GM18858 (cell line): ENCODE data around the gene ARHGEF7.
"Not testable (repeated sequence)": the region's sequence is repeated elsewhere in the genome, so short reads cannot be mapped to it uniquely, and the experiment has no call there.

Experiments
- ATAC-seq: cut with Tn5 transposase; IDR thresholded peaks from one replicate; pipeline ENCODE4 v1.9.1; 2021; ENCODE audit not compliant: unreplicated experiment

Gene ARHGEF7

GRCh38 chr13:111248822-111249221 is 133.7 kb downstream of the ARHGEF7 start:
- no peak for ATAC-seq

GRCh38 chr13:111249637-111250360 is 134.7 kb downstream of the ARHGEF7 start:
- ATAC-seq = no peak

GRCh38 chr13:111251646-111252445 is 136.7 kb downstream of the ARHGEF7 start:
- ATAC-seq = no peak

- ATAC-seq = no peak
Measured at GRCh38 chr13:111252446-111253364, 137.6 kb downstream of the ARHGEF7 start.

GRCh38 chr13:111253365-111253872 is 138.3 kb downstream of the ARHGEF7 start:
- ATAC-seq = no peak

- ATAC-seq = no peak
Measured at GRCh38 chr13:111255228-111255790, 140.2 kb downstream of the ARHGEF7 start.

GRCh38 chr13:111256458-111256857 is 141.3 kb downstream of the ARHGEF7 start:
- ATAC-seq = no peak

- ATAC-seq = no peak
Measured at GRCh38 chr13:111256946-111257345, 141.8 kb downstream of the ARHGEF7 start.

- not testable (repeated sequence) for ATAC-seq
Measured at GRCh38 chr13:111257899-111258298, 142.8 kb downstream of the ARHGEF7 start.

GRCh38 chr13:111258637-111259036 is 143.5 kb downstream of the ARHGEF7 start:
- ATAC-seq = no peak

- no peak for ATAC-seq
Measured at GRCh38 chr13:111259058-111259457, 143.9 kb downstream of the ARHGEF7 start.

GRCh38 chr13:111261326-111261725 is 146.2 kb downstream of the ARHGEF7 start:
- no peak for ATAC-seq

GRCh38 chr13:111262281-111262680 is 147.2 kb downstream of the ARHGEF7 start:
- no peak for ATAC-seq

GRCh38 chr13:111262715-111263114 is 147.6 kb downstream of the ARHGEF7 start:
- ATAC-seq = no peak

GRCh38 chr13:111263566-111263965 is 148.5 kb downstream of the ARHGEF7 start:
- no peak for ATAC-seq

- no peak for ATAC-seq
Measured at GRCh38 chr13:111265006-111265700, 150.0 kb downstream of the ARHGEF7 start.

- no peak for ATAC-seq
Measured at GRCh38 chr13:111265701-111266035, 150.6 kb downstream of the ARHGEF7 start.

GRCh38 chr13:111267205-111267604 is 152.1 kb downstream of the ARHGEF7 start:
- ATAC-seq = no peak

- ATAC-seq = no peak
Measured at GRCh38 chr13:111267784-111268183, 152.7 kb downstream of the ARHGEF7 start.

- no peak for ATAC-seq
Measured at GRCh38 chr13:111269508-111269907, 154.4 kb downstream of the ARHGEF7 start.
